GM23338 (cell line): ENCODE data around the gene MLXIPL. TPM values are rescaled to one million over a fixed set of nuclear protein-coding genes. Genes with fewer than 3 reads are reported as not detected.

Experiments used
- ATAC-seq: fragments of 200-7000 bp; cut with Tn5 transposase; 3 replicates; pipeline ENCODE4 v1.9.1; 2020
- DNase-seq: peaks from one replicate; pipeline ENCODE4 v3.0.0-alpha.2; 2015; ENCODE audit warnings: low spot score
- H2AFZ ChIP-seq: fragments of 200-600 bp; sonication (generic); 2 replicates; pipeline ENCODE4 v1.8.0; 2016; ENCODE audit warnings: antibody characterized with exemption, mild to moderate bottlenecking, moderate library complexity
- H3F3A ChIP-seq: fragments of 200-600 bp; sonication (generic); replicated peaks from 2 replicates; pipeline ENCODE4 v1.8.0; 2017; ENCODE audit warnings: antibody characterized with exemption, mixed run types, low read depth
- H3K27ac ChIP-seq: fragments of 200-600 bp; sonication (generic); 2 replicates; pipeline ENCODE4 v1.6.1; 2016; ENCODE audit warnings: low read depth
- H3K27me3 ChIP-seq: fragments of 200-600 bp; sonication (generic); 2 replicates; pipeline ENCODE4 v1.8.0; 2016; ENCODE audit warnings: mild to moderate bottlenecking, mixed run types, moderate library complexity; ENCODE audit not compliant: insufficient read depth
- H3K36me3 ChIP-seq: fragments of 200-600 bp; sonication (generic); 2 replicates; pipeline ENCODE4 v1.8.0; 2016; ENCODE audit warnings: mild to moderate bottlenecking; ENCODE audit not compliant: insufficient read depth
- H3K4me1 ChIP-seq: fragments of 200-600 bp; sonication (generic); 2 replicates; pipeline ENCODE4 v1.8.0; 2016; ENCODE audit warnings: mild to moderate bottlenecking, moderate library complexity; ENCODE audit not compliant: insufficient read depth
- H3K4me2 ChIP-seq: fragments of 200-600 bp; sonication (generic); 2 replicates; pipeline ENCODE4 v1.7.1; 2017; ENCODE audit warnings: mixed run types
- H3K4me3 ChIP-seq: fragments of 200-600 bp; sonication (generic); 2 replicates; pipeline ENCODE4 v1.6.1; 2016; ENCODE audit warnings: mixed run types
- H3K79me2 ChIP-seq: fragments of 200-600 bp; sonication (generic); replicated peaks from 2 replicates; pipeline ENCODE4 v1.8.0; 2017; ENCODE audit warnings: mild to moderate bottlenecking; ENCODE audit not compliant: insufficient read depth
- H3K9me2 ChIP-seq: fragments of 200-600 bp; sonication (generic); 2 replicates; pipeline ENCODE4 v1.8.0; 2017; ENCODE audit not compliant: insufficient read depth
- H4K20me1 ChIP-seq: fragments of 200-600 bp; sonication (generic); replicated peaks from 2 replicates; pipeline ENCODE4 v1.8.0; 2017; ENCODE audit warnings: mild to moderate bottlenecking; ENCODE audit not compliant: insufficient read depth
- H3K27ac Mint-ChIP-seq: 2 replicates; pipeline ENCODE4 v1.8.0; 2020; ENCODE audit warnings: inconsistent platforms, mild to moderate bottlenecking, moderate library complexity, mixed read lengths
- H3K27me3 Mint-ChIP-seq: 3 replicates; pipeline ENCODE4 v1.8.0; 2022; ENCODE audit warnings: low read depth, mild to moderate bottlenecking, moderate library complexity, mixed read lengths, inconsistent platforms; ENCODE audit not compliant: insufficient read depth, poor library complexity
- H3K36me3 Mint-ChIP-seq: 3 replicates; pipeline ENCODE4 v1.8.0; 2021; ENCODE audit warnings: low read depth, mild to moderate bottlenecking, inconsistent platforms, moderate library complexity, mixed read lengths
- H3K4me1 Mint-ChIP-seq: 3 replicates; pipeline ENCODE4 v1.8.0; 2020; ENCODE audit warnings: mild to moderate bottlenecking, inconsistent platforms, mixed read lengths
- H3K4me3 Mint-ChIP-seq: 3 replicates; pipeline ENCODE4 v1.8.0; 2021; ENCODE audit warnings: moderate library complexity, mild to moderate bottlenecking, inconsistent platforms, mixed read lengths
- H3K9me3 Mint-ChIP-seq: 3 replicates; pipeline ENCODE4 v1.8.0; 2020; ENCODE audit warnings: moderate library complexity, mild to moderate bottlenecking, inconsistent platforms, mixed read lengths
- CREB1 ChIP-seq: fragments of 250-450 bp; sonication (Bioruptor Pico); IDR thresholded peaks from 2 replicates; pipeline ENCODE4 v1.5.0; 2020; ENCODE audit warnings: low read depth, mild to moderate bottlenecking, moderate library complexity
- CTCF ChIP-seq, 2 experiments: fragments of 200-600 bp in 1 of 2; sonication (generic) in 1 of 2; conservative IDR thresholded peaks; 2 replicates each; pipeline versions ENCODE4 v1.5.1 to v1.6.1; 2016 to 2017; ENCODE audit warnings: antibody characterized with exemption in 2 of 2, low read depth in 2 of 2, mild to moderate bottlenecking in 2 of 2, moderate library complexity in 1 of 2
- ETS1 ChIP-seq: IDR thresholded peaks from 2 replicates; pipeline ENCODE4 v1.6.1; 2016; ENCODE audit warnings: antibody characterized with exemption
- EZH2 ChIP-seq: fragments of 200-600 bp; sonication (generic); IDR thresholded peaks from one replicate; pipeline ENCODE4 v1.8.0; 2017; ENCODE audit warnings: antibody characterized with exemption, mild to moderate bottlenecking, low read depth; ENCODE audit not compliant: unreplicated experiment
- EZH2phosphoT487 ChIP-seq: fragments of 200-600 bp; sonication (generic); IDR thresholded peaks from one replicate; pipeline ENCODE4 v1.8.1; 2018; ENCODE audit warnings: antibody characterized with exemption; ENCODE audit not compliant: unreplicated experiment
- JUNB ChIP-seq: IDR thresholded peaks from one replicate; pipeline ENCODE4 v1.6.1; 2016; ENCODE audit warnings: antibody characterized with exemption; ENCODE audit not compliant: unreplicated experiment
- NANOG ChIP-seq: IDR thresholded peaks from 2 replicates; pipeline ENCODE4 v1.6.1; 2016; ENCODE audit warnings: antibody characterized with exemption, borderline replicate concordance
- POLR2AphosphoS5 ChIP-seq: IDR thresholded peaks from 2 replicates; pipeline ENCODE4 v1.6.1; 2016; ENCODE audit warnings: antibody characterized with exemption, low read depth
- REST ChIP-seq: IDR thresholded peaks from one replicate; pipeline ENCODE4 v1.6.1; 2018; ENCODE audit warnings: antibody characterized with exemption; ENCODE audit not compliant: unreplicated experiment
- STAT1 ChIP-seq: IDR thresholded peaks from one replicate; pipeline ENCODE4 v1.6.1; 2016; ENCODE audit warnings: antibody characterized with exemption; ENCODE audit not compliant: unreplicated experiment
- ZNF114 ChIP-seq: fragments of 250-450 bp; sonication (Bioruptor Pico); IDR thresholded peaks from 2 replicates; pipeline ENCODE4 v1.5.0; 2020; ENCODE audit warnings: mild to moderate bottlenecking, moderate library complexity
- ZNF331 ChIP-seq: fragments of 250-450 bp; sonication (Bioruptor Pico); IDR thresholded peaks from 2 replicates; pipeline ENCODE4 v1.5.0; 2020; ENCODE audit warnings: low read depth, mild to moderate bottlenecking, moderate library complexity
- ZNF462 ChIP-seq: fragments of 250-450 bp; sonication (Bioruptor Pico); IDR thresholded peaks from 2 replicates; pipeline ENCODE4 v1.5.0; 2020; ENCODE audit warnings: mild to moderate bottlenecking, moderate library complexity
- polyA plus RNA-seq: library from polyadenylated mRNA; unstranded; fragments of >200 nt; fragmentation: Nextera tagmentation; extraction: Ambion mirVana; gene quantifications from 2 replicates; pipeline ENCODE4 v1.2.1, GENCODE V29; 2016
- total RNA-seq: library from RNA; depleted of rRNA; stranded (reverse); fragments of >200 nt; shearing (Covaris generic); gene quantifications from 2 replicates; pipeline ENCODE4 v1.2.3, GENCODE V29; 2014

MLXIPL gene
- total and polyA plus RNA-seq, 2 experiments from 2014 or later: 13.7 to 25.7 TPM

GRCh38 chr7:73573276-73573675 is 51.0 kb downstream of the MLXIPL start:
- Histone ChIP-seq H3K4me1 (no peaks in the 10 kb centered on the region), H3F3A (no peaks in the 10 kb centered on the region), H3K27me3 (peaks cover 10% of the 10 kb centered on the region), H3K27ac (no peak overlapping the region), H4K20me1 (peaks cover 16% of the 10 kb centered on the region), H3K79me2 (peaks cover 9% of the 10 kb centered on the region), H3K4me2 (no peak overlapping the region), H3K9me2 (no peaks in the 10 kb centered on the region), H2AFZ (no peak overlapping the region), H3K4me3 (no peak overlapping the region), H3K36me3 (no peaks in the 10 kb centered on the region; the same call in 1 of the 2 replicates)
- TF ChIP-seq CREB1 (CRISPR knock-in tag) (no peak), EZH2 (no peak), ZNF331 (CRISPR knock-in tag) (no peak), STAT1 (no peak), EZH2phosphoT487 (no peak), ZNF462 (no peak), JUNB (no peak), ZNF114 (CRISPR knock-in tag) (no peak), CTCF (conservative IDR thresholded peaks at IDR 0.05; ENCODE audit: low read depth in 2 of 2) (no peak), REST (no peak), ETS1 (no peak), POLR2AphosphoS5 (no peak), NANOG (no peak)
- DNase-seq (no peak), ATAC-seq (no peak)
- Mint-ChIP-seq H3K27me3 (peaks cover 9% of the 10 kb centered on the region), H3K36me3 (peaks cover 53% of the 10 kb centered on the region), H3K4me1 (peaks cover 3% of the 10 kb centered on the region; the same call in 1 of the 3 replicates), H3K9me3 (no peaks in the 10 kb centered on the region), H3K4me3 (no peak overlapping the region), H3K27ac (no peak overlapping the region)
